Liver (tissue), 3 donors: ENCODE measurements around the gene PPM1L.

Source experiments
- ATF3 ChIP-seq: IDR thresholded peaks from 2 replicates; pipeline ENCODE4 v1.6.1; 2016; ENCODE audit warnings: antibody characterized with exemption
- EGR1 ChIP-seq, 2 donors: IDR thresholded peaks; 2 replicates each; pipeline ENCODE4 v1.6.1; 2016 to 2018; ENCODE audit warnings: antibody characterized with exemption in 2 of 2, low read depth in 2 of 2
- JUND ChIP-seq, 2 donors: IDR thresholded peaks; 2 replicates each; pipeline ENCODE4 v1.6.1; 2016; ENCODE audit warnings: antibody characterized with exemption in 2 of 2
- MAX ChIP-seq: IDR thresholded peaks from 2 replicates; pipeline ENCODE4 v1.6.1; 2016; ENCODE audit warnings: antibody characterized with exemption
- RAD21 ChIP-seq, 2 donors: IDR thresholded peaks; 2 replicates each; pipeline ENCODE4 v1.6.1; 2016; ENCODE audit warnings: antibody characterized with exemption in 2 of 2, mild to moderate bottlenecking in 2 of 2
- RXRA ChIP-seq, 2 donors: IDR thresholded peaks; 2 replicates each; pipeline ENCODE4 v1.6.1; 2017 to 2018; ENCODE audit warnings: antibody characterized with exemption in 2 of 2, mild to moderate bottlenecking in 1 of 2
- SP1 ChIP-seq: IDR thresholded peaks from 2 replicates; pipeline ENCODE4 v1.6.1; 2018; ENCODE audit warnings: antibody characterized with exemption, mild to moderate bottlenecking
- TAF1 ChIP-seq: conservative IDR thresholded peaks from 2 replicates; pipeline ENCODE4 v1.6.1; 2016; ENCODE audit warnings: antibody characterized with exemption, mild to moderate bottlenecking
- ZBTB33 ChIP-seq: IDR thresholded peaks from 2 replicates; pipeline ENCODE4 v1.6.1; 2016; ENCODE audit warnings: antibody characterized with exemption
- TF ChIP-seq, protein P1 (sequence below): fragments of 150-350 bp; IDR thresholded peaks from 2 replicates; pipeline ENCODE4 v1.5.1; 2017; ENCODE audit warnings: improper control_type of control experiment, low read depth, low read length; ENCODE audit not compliant: missing input control
- TF ChIP-seq, protein P2 (sequence below): IDR thresholded peaks from 2 replicates; pipeline ENCODE4 v1.6.1; 2016; ENCODE audit warnings: antibody characterized with exemption, mild to moderate bottlenecking
- donor health status: healthy.
- donor health status: healthy.

DNA sequence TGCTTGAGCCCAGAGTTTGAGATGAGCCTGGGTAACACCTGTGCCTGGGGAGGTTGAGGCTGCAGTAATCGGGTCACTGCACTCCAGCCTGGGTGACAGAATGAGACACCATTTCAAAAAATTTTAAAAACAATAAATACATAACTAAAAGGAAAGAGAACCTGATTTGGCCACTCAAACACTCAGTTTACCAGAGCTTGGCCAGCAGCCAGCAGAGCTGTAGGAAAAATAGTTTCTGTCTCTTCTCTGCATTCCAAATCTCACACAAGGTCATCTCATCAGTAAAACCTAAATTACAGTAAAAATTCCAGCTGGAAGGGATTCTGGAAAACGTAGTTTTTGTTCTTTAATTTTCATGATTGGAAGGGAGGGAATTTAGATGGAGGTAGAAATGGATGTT lies 7.8 kb upstream of the PPM1L start:
- TF ChIP-seq, protein P1, sequence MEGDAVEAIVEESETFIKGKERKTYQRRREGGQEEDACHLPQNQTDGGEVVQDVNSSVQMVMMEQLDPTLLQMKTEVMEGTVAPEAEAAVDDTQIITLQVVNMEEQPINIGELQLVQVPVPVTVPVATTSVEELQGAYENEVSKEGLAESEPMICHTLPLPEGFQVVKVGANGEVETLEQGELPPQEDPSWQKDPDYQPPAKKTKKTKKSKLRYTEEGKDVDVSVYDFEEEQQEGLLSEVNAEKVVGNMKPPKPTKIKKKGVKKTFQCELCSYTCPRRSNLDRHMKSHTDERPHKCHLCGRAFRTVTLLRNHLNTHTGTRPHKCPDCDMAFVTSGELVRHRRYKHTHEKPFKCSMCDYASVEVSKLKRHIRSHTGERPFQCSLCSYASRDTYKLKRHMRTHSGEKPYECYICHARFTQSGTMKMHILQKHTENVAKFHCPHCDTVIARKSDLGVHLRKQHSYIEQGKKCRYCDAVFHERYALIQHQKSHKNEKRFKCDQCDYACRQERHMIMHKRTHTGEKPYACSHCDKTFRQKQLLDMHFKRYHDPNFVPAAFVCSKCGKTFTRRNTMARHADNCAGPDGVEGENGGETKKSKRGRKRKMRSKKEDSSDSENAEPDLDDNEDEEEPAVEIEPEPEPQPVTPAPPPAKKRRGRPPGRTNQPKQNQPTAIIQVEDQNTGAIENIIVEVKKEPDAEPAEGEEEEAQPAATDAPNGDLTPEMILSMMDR, result no peak
- TF ChIP-seq JUND (IDR thresholded peaks at IDR 0.05) (no peak), RAD21 (IDR thresholded peaks at IDR 0.05) (no peak), MAX (no peak), RXRA (IDR thresholded peaks at IDR 0.05) (no peak), SP1 (no peak), EGR1 (IDR thresholded peaks at IDR 0.05; ENCODE audit: low read depth in 2 of 2) (no peak), ATF3 (no peak), ZBTB33 (no peak), TAF1 (no peak)
- TF ChIP-seq, protein P2, sequence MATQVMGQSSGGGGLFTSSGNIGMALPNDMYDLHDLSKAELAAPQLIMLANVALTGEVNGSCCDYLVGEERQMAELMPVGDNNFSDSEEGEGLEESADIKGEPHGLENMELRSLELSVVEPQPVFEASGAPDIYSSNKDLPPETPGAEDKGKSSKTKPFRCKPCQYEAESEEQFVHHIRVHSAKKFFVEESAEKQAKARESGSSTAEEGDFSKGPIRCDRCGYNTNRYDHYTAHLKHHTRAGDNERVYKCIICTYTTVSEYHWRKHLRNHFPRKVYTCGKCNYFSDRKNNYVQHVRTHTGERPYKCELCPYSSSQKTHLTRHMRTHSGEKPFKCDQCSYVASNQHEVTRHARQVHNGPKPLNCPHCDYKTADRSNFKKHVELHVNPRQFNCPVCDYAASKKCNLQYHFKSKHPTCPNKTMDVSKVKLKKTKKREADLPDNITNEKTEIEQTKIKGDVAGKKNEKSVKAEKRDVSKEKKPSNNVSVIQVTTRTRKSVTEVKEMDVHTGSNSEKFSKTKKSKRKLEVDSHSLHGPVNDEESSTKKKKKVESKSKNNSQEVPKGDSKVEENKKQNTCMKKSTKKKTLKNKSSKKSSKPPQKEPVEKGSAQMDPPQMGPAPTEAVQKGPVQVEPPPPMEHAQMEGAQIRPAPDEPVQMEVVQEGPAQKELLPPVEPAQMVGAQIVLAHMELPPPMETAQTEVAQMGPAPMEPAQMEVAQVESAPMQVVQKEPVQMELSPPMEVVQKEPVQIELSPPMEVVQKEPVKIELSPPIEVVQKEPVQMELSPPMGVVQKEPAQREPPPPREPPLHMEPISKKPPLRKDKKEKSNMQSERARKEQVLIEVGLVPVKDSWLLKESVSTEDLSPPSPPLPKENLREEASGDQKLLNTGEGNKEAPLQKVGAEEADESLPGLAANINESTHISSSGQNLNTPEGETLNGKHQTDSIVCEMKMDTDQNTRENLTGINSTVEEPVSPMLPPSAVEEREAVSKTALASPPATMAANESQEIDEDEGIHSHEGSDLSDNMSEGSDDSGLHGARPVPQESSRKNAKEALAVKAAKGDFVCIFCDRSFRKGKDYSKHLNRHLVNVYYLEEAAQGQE, result no peak
